ENCODE data around the gene AMY1B.
"Not testable (repeated sequence)": the region's sequence is repeated elsewhere in the genome, so short reads cannot be mapped to it uniquely, and the experiment has no call there.

GRCh38 chr1:103650889-103651288 is 45.1 kb downstream of the AMY1B start:
- TF ChIP-seq CTCF (IDR thresholded peaks at IDR 0.05; ENCODE audit: insufficient read depth, low read length); POLR2AphosphoS5 (IDR thresholded peaks at IDR 0.05; ENCODE audit: low read depth); SPI1 (IDR thresholded peaks at IDR 0.05; ENCODE audit: borderline replicate concordance, low read depth): not testable (repeated sequence)
- TF ChIP-seq, protein P1, sequence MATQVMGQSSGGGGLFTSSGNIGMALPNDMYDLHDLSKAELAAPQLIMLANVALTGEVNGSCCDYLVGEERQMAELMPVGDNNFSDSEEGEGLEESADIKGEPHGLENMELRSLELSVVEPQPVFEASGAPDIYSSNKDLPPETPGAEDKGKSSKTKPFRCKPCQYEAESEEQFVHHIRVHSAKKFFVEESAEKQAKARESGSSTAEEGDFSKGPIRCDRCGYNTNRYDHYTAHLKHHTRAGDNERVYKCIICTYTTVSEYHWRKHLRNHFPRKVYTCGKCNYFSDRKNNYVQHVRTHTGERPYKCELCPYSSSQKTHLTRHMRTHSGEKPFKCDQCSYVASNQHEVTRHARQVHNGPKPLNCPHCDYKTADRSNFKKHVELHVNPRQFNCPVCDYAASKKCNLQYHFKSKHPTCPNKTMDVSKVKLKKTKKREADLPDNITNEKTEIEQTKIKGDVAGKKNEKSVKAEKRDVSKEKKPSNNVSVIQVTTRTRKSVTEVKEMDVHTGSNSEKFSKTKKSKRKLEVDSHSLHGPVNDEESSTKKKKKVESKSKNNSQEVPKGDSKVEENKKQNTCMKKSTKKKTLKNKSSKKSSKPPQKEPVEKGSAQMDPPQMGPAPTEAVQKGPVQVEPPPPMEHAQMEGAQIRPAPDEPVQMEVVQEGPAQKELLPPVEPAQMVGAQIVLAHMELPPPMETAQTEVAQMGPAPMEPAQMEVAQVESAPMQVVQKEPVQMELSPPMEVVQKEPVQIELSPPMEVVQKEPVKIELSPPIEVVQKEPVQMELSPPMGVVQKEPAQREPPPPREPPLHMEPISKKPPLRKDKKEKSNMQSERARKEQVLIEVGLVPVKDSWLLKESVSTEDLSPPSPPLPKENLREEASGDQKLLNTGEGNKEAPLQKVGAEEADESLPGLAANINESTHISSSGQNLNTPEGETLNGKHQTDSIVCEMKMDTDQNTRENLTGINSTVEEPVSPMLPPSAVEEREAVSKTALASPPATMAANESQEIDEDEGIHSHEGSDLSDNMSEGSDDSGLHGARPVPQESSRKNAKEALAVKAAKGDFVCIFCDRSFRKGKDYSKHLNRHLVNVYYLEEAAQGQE (IDR thresholded peaks at IDR 0.05; ENCODE audit: insufficient replicate concordance, low read depth) = not testable (repeated sequence)
